ENCODE measurements around the gene ZNF831. TPM values are rescaled to one million over a fixed set of nuclear protein-coding genes. Genes with fewer than 3 reads are reported as not detected.

The ZNF831 gene
- polyA plus RNA-seq, 4 donors = under 0.01 to 0.40 (median 0.27) TPM

DNA sequence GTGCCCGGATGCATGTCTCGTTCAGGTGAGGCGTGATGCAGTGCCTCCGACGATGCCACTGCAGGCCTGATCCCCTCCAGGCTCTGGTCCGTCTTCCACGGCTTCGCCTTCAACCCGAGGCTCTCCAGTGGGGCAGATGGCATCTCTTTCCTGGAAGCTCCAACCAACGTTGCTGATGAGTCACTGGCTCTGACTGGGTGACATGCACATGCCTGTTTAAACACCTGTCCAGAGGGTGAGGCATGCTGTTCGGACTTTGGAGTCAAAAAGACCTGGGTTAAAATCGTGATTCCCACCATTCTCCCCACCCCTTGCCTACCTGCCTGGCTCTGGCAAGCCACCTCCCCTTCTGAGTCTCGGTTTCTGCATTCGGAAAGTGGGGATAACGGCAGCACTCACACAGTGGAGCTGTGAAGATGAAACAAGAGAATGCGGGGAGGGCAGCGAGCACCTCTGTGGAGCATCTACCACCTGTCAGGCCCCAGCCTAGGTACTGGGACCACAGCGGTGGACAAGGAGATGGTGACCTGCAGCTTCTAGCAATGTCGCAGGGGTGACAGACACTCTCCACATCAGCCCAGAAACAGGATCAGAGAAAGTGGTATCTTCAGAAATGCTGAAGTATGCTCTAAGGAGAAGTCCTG is 128.2 kb downstream of the ZNF831 start:
- H3K36me3 ChIP-seq (ENCODE audit: control insufficient read depth in 3 of 3, insufficient read depth in 2 of 3, low read depth in 1 of 3, low read length in 3 of 3) = no peaks in the 10 kb centered on the region
- no peaks in the 10 kb centered on the region for H3K9me3 ChIP-seq (ENCODE audit: control insufficient read depth in 2 of 2, insufficient read depth in 1 of 2, low read depth in 1 of 2, low read length in 1 of 2)
- no peak for FAIRE-seq
- WGBS, 3 donors = 43 to 78% (median 63%) methylated on average over 19 of the region's 19 CpGs
- DNase-seq = peak; percentile 59 to 88
- H3K27me3 ChIP-seq (ENCODE audit: control insufficient read depth in 3 of 3, insufficient read depth in 3 of 3, low read length in 3 of 3) = no peaks in the 10 kb centered on the region
- peak overlapping the region in 1 of 3 donors; percentile 17 for H3K27ac ChIP-seq (ENCODE audit: low read depth in 1 of 3, low read length in 2 of 3)
- H3K4me3 ChIP-seq (ENCODE audit: low read depth in 1 of 3, low read length in 3 of 3) = no peak overlapping the region
- peaks cover 2 to 4% (median 3%) of the 10 kb centered on the region in 3 donors for H3K4me1 ChIP-seq (ENCODE audit: control insufficient read depth in 3 of 3, insufficient read depth in 2 of 3, low read depth in 1 of 3, low read length in 2 of 3)

DNA sequence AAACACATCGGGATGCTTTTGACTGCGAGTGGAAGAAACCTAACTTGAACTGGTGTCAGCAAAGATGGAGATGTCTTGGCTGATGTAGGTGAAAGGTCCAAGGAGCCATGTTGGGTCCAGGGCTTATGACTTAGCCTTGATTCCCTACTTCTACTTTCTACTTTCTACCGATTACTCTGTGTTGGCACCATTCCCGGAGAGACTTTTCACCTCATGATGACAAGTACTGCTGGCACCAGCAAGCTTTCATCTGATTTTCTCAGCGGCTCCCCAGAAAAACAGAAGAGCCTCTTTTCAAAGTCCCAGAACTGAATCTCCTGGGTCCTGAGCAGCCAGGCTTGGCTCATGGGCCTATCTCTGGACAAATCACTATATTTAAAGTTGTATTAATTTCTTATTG is 131.9 kb downstream of the ZNF831 start:
- FAIRE-seq = no peak

DNA sequence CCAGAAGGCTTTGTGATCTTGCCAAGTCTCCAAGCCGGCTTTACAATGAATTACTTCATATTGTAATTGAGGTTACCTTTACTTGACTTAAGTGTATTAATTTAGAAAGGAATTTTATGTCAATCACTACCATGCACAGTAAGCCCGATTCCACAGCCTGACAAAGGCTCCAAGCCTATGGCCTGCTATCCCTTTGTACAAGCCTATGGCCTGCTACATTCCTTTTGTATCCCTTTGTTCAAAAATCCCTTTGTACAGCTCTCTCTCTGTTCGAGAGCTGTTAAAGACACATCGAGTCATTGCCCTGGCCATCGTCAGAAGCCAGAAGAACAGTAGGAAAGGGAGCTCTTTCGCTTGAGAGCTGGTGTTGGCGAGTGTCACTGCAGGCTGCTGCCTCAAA is 134.1 kb downstream of the ZNF831 start:
- Histone ChIP-seq H3K27ac (ENCODE audit: low read depth in 1 of 3, low read length in 2 of 3) (no peak overlapping the region), H3K27me3 (ENCODE audit: control insufficient read depth in 3 of 3, insufficient read depth in 3 of 3, low read length in 3 of 3) (peaks cover 0 to 7% (median 5%) of the 10 kb centered on the region in 3 donors), H3K4me1 (ENCODE audit: control insufficient read depth in 3 of 3, insufficient read depth in 2 of 3, low read depth in 1 of 3, low read length in 2 of 3) (peaks cover 0 to 8% (median 7%) of the 10 kb centered on the region in 3 donors), H3K4me3 (ENCODE audit: low read depth in 1 of 3, low read length in 3 of 3) (no peak overlapping the region), H3K36me3 (ENCODE audit: control insufficient read depth in 3 of 3, insufficient read depth in 2 of 3, low read depth in 1 of 3, low read length in 3 of 3) (no peaks in the 10 kb centered on the region), H3K9me3 (ENCODE audit: control insufficient read depth in 2 of 2, insufficient read depth in 1 of 2, low read depth in 1 of 2, low read length in 1 of 2) (no peaks in the 10 kb centered on the region)
- 87 to 94% (median 91%) methylated on average over 7 of the region's 7 CpGs for WGBS, 3 donors
- FAIRE-seq (no peak), DNase-seq (no peak)

More for the DNA sequence above, 131.9 kb downstream of the ZNF831 start:
- WGBS, 3 donors = 42 to 57% (median 54%) methylated on average over 5 of the region's 5 CpGs
- no peak overlapping the region for H3K4me3 ChIP-seq (ENCODE audit: low read depth in 1 of 3, low read length in 3 of 3)
- no peaks in the 10 kb centered on the region for H3K9me3 ChIP-seq (ENCODE audit: control insufficient read depth in 2 of 2, insufficient read depth in 1 of 2, low read depth in 1 of 2, low read length in 1 of 2)
- DNase-seq = peak in 1 of 2 donors; percentile 59
- H3K36me3 ChIP-seq (ENCODE audit: control insufficient read depth in 3 of 3, insufficient read depth in 2 of 3, low read depth in 1 of 3, low read length in 3 of 3) = no peaks in the 10 kb centered on the region
- no peak overlapping the region for H3K27ac ChIP-seq (ENCODE audit: low read depth in 1 of 3, low read length in 2 of 3)
- peaks cover 3 to 8% (median 8%) of the 10 kb centered on the region in 3 donors for H3K4me1 ChIP-seq (ENCODE audit: control insufficient read depth in 3 of 3, insufficient read depth in 2 of 3, low read depth in 1 of 3, low read length in 2 of 3)
- peaks cover 0 to 7% (median 3%) of the 10 kb centered on the region in 3 donors for H3K27me3 ChIP-seq (ENCODE audit: control insufficient read depth in 3 of 3, insufficient read depth in 3 of 3, low read length in 3 of 3)

DNA sequence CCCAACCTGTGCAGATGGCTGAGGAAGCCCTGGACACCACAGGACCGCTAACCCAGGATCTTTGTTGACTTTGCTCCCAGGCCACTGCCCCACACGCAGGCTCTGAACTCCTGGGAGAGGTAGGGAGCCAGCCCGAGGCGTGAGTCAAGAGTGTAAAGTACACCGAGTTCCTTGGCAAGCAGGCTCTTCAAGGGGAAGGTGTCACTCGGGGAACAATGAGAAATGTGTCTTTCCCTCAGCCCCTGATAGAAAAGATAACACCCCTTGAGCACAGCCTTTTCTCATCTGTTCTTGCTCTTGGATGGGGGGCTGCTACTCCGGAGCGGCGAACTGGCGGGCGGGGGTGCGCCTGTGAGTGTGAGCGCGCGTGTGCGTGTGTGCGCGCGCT is 136.3 kb downstream of the ZNF831 start:
- H3K4me1 ChIP-seq (ENCODE audit: control insufficient read depth in 3 of 3, insufficient read depth in 2 of 3, low read depth in 1 of 3, low read length in 2 of 3) = peaks cover 0 to 9% (median 8%) of the 10 kb centered on the region in 3 donors
- peaks cover 0 to 7% (median 5%) of the 10 kb centered on the region in 3 donors for H3K27me3 ChIP-seq (ENCODE audit: control insufficient read depth in 3 of 3, insufficient read depth in 3 of 3, low read length in 3 of 3)
- 1 to 6% (median 5%) methylated on average over 18 to 19 of the region's 19 CpGs for WGBS, 3 donors
- H3K4me3 ChIP-seq (ENCODE audit: low read depth in 1 of 3, low read length in 3 of 3) = peak overlapping the region in 2 of 3 donors; percentile 58 to 69
- H3K36me3 ChIP-seq (ENCODE audit: control insufficient read depth in 3 of 3, insufficient read depth in 2 of 3, low read depth in 1 of 3, low read length in 3 of 3) = peaks cover 0 to 2% (median 0%) of the 10 kb centered on the region in 3 donors
- peak; percentile 89 to 98 for DNase-seq
- peak overlapping the region; percentile 76 to 89 (median 86) for H3K27ac ChIP-seq (ENCODE audit: low read depth in 1 of 3, low read length in 2 of 3)
- H3K9me3 ChIP-seq (ENCODE audit: control insufficient read depth in 2 of 2, insufficient read depth in 1 of 2, low read depth in 1 of 2, low read length in 1 of 2) = no peaks in the 10 kb centered on the region
- FAIRE-seq = no peak

DNA sequence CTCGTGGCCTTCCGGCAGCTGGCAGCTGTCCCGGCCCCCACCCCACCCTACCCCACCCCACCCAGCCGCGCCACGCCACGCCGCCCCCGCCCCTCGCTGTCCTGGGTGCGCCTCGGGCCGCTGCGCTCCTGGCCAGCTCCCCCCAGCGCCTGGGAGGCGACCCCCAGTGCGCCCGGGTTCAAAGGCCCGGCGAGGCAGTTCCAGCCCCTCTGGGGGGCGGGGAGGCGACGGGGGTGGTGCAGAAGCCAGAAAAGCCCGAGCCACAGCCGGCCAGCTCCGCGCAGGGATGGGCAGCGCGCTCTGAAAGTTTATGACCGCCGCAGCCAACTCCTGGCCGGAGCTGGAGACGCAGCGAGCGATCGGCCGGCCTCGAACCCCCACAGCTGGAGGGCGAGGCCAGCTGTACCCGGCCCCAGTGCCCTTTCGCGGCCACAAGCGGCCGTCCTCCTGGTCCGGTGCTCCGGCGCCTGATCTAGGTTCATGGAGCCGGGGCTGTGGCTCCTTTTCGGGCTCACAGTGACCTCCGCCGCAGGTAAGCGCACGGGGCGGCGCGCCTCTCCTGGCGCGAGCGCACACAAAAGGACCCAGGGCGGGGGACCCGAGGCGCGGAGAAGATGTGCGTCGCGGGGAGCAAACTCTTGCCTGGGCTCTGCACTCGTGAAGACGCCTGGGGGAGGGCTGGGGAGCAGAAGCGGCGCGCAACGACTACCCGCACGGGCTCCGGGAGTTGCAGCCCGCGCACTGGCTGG is 136.9 kb downstream of the ZNF831 start, which contains the start of gene EDN3:
Gene EDN3, plus strand, starts transcription at position 279 of the 749 bp plus-strand sequence. Its CDS starts 202 bp downstream, at position 481.
- FAIRE-seq (no peak), DNase-seq (peak; percentile 58 to 71)
- H3K4me1 ChIP-seq (ENCODE audit: control insufficient read depth in 3 of 3, insufficient read depth in 2 of 3, low read depth in 1 of 3, low read length in 2 of 3) = peaks cover 0 to 9% (median 8%) of the 10 kb centered on the region in 3 donors
- peak within 1 kb of the TSS in 2 of 3 donors; percentile 58 to 69 for H3K4me3 ChIP-seq (ENCODE audit: low read depth in 1 of 3, low read length in 3 of 3)
- H3K36me3 ChIP-seq (ENCODE audit: control insufficient read depth in 3 of 3, insufficient read depth in 2 of 3, low read depth in 1 of 3, low read length in 3 of 3) = peaks cover 0 to 2% (median 0%) of the 10 kb centered on the region in 3 donors
- H3K27me3 ChIP-seq (ENCODE audit: control insufficient read depth in 3 of 3, insufficient read depth in 3 of 3, low read length in 3 of 3) = peaks cover 0 to 7% (median 5%) of the 10 kb centered on the region in 3 donors
- WGBS, 3 donors = 2 to 3% (median 2%) methylated on average over 52 to 77 of the region's 77 CpGs
- H3K9me3 ChIP-seq (ENCODE audit: control insufficient read depth in 2 of 2, insufficient read depth in 1 of 2, low read depth in 1 of 2, low read length in 1 of 2) = no peaks in the 10 kb centered on the region
- H3K27ac ChIP-seq (ENCODE audit: low read depth in 1 of 3, low read length in 2 of 3) = peak within 1 kb of the TSS; percentile 76 to 89 (median 86)

DNA sequence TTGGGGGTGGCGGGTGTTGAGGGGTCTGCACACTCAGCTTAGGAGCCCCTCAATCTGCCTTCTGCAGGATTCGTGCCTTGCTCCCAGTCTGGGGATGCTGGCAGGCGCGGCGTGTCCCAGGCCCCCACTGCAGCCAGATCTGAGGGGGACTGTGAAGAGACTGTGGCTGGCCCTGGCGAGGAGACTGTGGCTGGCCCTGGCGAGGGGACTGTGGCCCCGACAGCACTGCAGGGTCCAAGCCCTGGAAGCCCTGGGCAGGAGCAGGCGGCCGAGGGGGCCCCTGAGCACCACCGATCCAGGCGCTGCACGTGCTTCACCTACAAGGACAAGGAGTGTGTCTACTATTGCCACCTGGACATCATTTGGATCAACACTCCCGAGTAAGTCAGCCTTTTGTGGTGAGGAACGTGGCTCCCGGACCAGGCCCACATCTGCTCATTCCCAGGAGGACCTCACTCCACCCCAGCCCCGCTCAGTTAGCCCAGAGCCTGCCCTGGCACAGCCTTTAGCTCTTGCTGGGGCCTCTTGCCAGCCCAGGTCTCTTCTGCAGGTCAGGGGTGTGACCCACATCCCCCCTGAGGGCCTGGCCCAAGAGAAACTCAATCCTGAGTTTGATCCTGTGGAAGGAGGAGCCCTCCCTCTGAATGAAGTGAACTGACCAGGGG is 137.9 kb downstream of the ZNF831 start:
- peak overlapping the region in 2 of 3 donors; percentile 58 to 69 for H3K4me3 ChIP-seq (ENCODE audit: low read depth in 1 of 3, low read length in 3 of 3)
- WGBS, 3 donors = 75 to 86% (median 82%) methylated on average over 17 of the region's 17 CpGs
- peaks cover 0 to 9% (median 8%) of the 10 kb centered on the region in 3 donors for H3K4me1 ChIP-seq (ENCODE audit: control insufficient read depth in 3 of 3, insufficient read depth in 2 of 3, low read depth in 1 of 3, low read length in 2 of 3)
- DNase-seq = no peak
- no peaks in the 10 kb centered on the region for H3K9me3 ChIP-seq (ENCODE audit: control insufficient read depth in 2 of 2, insufficient read depth in 1 of 2, low read depth in 1 of 2, low read length in 1 of 2)
- peaks cover 0 to 2% (median 0%) of the 10 kb centered on the region in 3 donors for H3K36me3 ChIP-seq (ENCODE audit: control insufficient read depth in 3 of 3, insufficient read depth in 2 of 3, low read depth in 1 of 3, low read length in 3 of 3)
- peaks cover 0 to 7% (median 5%) of the 10 kb centered on the region in 3 donors for H3K27me3 ChIP-seq (ENCODE audit: control insufficient read depth in 3 of 3, insufficient read depth in 3 of 3, low read length in 3 of 3)
- FAIRE-seq = no peak
- H3K27ac ChIP-seq (ENCODE audit: low read depth in 1 of 3, low read length in 2 of 3) = no peak overlapping the region

DNA sequence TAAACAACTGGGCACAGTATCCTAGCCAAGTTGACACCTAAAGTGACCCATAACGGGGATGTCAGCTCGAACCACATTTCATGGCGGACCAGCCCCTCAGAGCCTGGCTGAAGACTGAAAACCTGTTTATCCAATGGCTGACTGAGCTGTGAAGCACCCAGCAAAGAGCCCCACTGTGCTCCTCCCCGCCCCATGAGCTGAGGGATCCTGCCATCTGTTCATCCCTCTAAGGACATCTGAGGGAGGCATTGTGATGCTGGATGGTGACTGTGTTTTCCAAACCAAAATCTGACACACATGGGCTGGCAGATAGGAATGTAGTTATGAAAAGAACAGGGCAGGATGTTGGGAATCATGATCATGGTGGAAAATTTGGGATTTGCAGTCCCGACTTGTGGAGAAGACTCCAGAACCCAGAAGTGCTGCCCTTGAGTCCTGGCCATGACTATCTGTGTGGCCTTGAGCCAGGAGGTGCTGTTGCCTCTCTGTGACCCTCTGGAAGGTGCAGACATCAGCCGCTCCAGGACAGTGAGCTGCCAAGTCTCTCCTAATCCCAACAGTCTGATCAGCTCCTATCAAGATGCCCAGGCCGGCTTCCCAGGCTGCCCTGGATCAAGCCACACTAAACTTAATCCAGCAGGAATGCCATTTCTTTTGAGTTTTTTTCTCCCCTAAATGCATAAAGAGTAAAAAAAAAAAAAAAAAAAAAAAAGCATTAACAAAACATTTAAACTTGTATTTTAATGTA is 142.5 kb downstream of the ZNF831 start:
- DNase-seq = no peak
- no peaks in the 10 kb centered on the region for H3K9me3 ChIP-seq (ENCODE audit: control insufficient read depth in 2 of 2, insufficient read depth in 1 of 2, low read depth in 1 of 2, low read length in 1 of 2)
- WGBS, 3 donors = 84 to 90% (median 85%) methylated on average over 7 of the region's 7 CpGs
- H3K27ac ChIP-seq (ENCODE audit: low read depth in 1 of 3, low read length in 2 of 3) = no peak overlapping the region
- H3K36me3 ChIP-seq (ENCODE audit: control insufficient read depth in 3 of 3, insufficient read depth in 2 of 3, low read depth in 1 of 3, low read length in 3 of 3) = peaks cover 0 to 2% (median 0%) of the 10 kb centered on the region in 3 donors
- H3K4me1 ChIP-seq (ENCODE audit: control insufficient read depth in 3 of 3, insufficient read depth in 2 of 3, low read depth in 1 of 3, low read length in 2 of 3) = peaks cover 15 to 22% (median 15%) of the 10 kb centered on the region in 3 donors
- H3K27me3 ChIP-seq (ENCODE audit: control insufficient read depth in 3 of 3, insufficient read depth in 3 of 3, low read length in 3 of 3) = peaks cover 0 to 5% (median 2%) of the 10 kb centered on the region in 3 donors
- H3K4me3 ChIP-seq (ENCODE audit: low read depth in 1 of 3, low read length in 3 of 3) = no peak overlapping the region
- no peak for FAIRE-seq

Data from small intestine (tissue), 7 donors.